A549 treated with ZK216348 at 1 μM for 4 hours (cell line): ENCODE measurements around the gene BAAT. TPM values are rescaled to one million over a fixed set of nuclear protein-coding genes. Genes with fewer than 3 reads are reported as not detected.

Source experiments
- total RNA-seq: library from RNA; stranded (reverse); fragments of 200-300 nt; extraction: Qiagen RNA extraction; gene quantifications from 5 replicates; pipeline ENCODE4 v1.2.3, GENCODE V29; 2022; ENCODE audit warnings: low read depth

BAAT gene
- 0.42 to 0.57 TPM (median 0.51 TPM) in 5 replicates for total RNA-seq

DNA sequence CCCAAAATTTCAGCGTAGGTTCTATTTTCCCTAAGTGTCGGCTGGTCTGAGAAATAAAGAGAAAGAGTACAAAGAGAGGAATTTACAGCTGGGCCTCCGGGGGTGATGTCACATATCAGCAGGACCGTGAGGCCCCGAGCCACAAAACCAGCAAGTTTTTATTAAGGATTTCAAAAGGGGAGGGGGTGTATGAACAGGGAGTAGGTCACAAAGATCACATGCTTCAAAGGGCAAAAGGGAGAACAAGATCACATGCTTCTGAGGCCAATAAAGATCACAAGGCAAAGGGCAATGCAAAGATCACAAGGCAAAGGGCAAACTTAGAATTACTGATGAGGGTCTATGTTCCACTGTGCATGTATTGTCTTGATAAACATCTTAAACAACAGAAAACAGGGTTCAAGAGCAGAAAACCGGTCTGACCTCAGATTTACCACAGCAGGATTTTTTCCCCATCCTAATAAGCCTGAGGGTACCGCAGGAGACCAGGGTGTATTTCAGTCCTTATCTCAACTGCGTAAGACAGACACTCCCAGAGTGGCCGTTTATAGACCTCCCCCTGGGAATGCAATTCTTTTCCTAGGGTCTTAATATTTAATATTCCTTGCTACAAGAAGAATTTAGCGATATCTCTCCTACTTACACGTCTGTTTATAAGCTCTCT, at the start of gene BAAT:
Gene BAAT (minus strand): TSS at position 134 of the 664 bp plus-strand sequence. CDS start 13,602 bp downstream, outside the sequence.

DNA sequence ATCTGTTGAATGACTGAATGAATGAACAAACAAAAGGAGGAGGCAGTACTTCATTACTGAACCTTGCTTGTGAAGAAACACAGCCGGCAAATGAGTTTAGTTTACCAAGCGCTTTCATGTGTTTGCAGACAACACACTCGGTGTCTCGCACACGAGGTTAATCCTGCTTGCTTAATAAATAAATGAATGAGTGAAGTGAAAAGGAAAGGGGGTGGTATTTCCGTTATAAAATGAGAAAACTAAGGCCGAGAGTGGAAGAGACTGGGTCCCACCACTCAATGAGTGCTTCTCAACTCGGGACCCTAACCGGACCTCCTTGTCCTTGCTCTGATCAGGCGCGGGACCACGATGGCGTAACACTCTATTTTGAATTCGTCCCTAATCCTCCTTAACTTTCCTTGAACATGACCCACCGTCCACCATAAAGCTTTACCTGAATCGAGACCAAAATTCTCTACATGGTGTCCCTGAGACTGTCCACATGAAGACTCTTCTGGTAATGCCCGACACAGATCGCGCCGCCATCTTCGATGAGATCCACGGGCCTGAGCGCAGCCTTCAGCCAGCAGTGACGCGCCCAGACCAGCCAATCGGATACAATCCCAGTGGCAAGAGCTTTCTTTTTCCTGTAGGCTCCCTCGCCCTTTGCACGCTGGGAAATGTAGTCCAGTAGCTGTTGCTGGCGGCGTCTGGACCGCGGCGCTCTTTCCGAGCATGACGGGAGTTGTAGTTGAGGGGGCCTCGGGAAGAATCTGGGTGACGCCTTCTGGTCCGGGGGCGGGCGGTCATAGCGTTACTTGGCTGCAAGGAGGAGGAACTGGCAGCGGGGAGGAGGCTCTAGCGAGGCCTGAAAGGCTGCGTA, 13.5 kb upstream of the BAAT start, which contains the start of the genes MRPL50 and ZNF189:
Gene MRPL50 (minus strand): TSS at position 551 of the 862 bp plus-strand sequence. CDS start 26 bp downstream, at position 525.
Gene ZNF189 (plus strand): TSS at position 784 of the 862 bp plus-strand sequence. CDS start 306 bp downstream, outside the sequence.

Other genes starting within 250 kb of the BAAT start
- 12.1 to 25.8 TPM (median 13.7 TPM) in 5 replicates for gene MRPL50, start 13.6 kb upstream of the BAAT start, total RNA-seq
- 7.0 to 9.9 TPM (median 7.1 TPM) in 5 replicates for gene ZNF189, start 13.8 kb upstream of the BAAT start, total RNA-seq
- not detected in 5 replicates for gene ALDOB, start 50.8 kb upstream of the BAAT start, total RNA-seq
- gene RNF20, start 148.8 kb upstream of the BAAT start, total RNA-seq = 20.4 to 25.0 TPM (median 24.8 TPM) in 5 replicates
- not detected in 5 replicates for gene PPP3R2, start 210.0 kb upstream of the BAAT start, total RNA-seq